Stimulated activated CD4-positive, alpha-beta T cell treated with anti-CD3 and anti-CD28 coated beads, TNF-alpha, amount 100 ng/mL, for 1 hour (primary cell): ENCODE results near the gene HMGXB3.
"Not testable (repeated sequence)": the region's sequence is repeated elsewhere in the genome, so short reads cannot be mapped to it uniquely, and the experiment has no call there.

Experiments used
- DNase-seq, 3 donors: peaks; one replicate each; pipeline ENCODE4 v3.0.0-alpha.2; 2020; ENCODE audit warnings: low read depth in 3 of 3, low spot score in 1 of 3

HMGXB3 gene

GRCh38 chr5:150021491-150022157 lies 21.1 kb downstream of the HMGXB3 start:
- DNase-seq, result no peak

DNA sequence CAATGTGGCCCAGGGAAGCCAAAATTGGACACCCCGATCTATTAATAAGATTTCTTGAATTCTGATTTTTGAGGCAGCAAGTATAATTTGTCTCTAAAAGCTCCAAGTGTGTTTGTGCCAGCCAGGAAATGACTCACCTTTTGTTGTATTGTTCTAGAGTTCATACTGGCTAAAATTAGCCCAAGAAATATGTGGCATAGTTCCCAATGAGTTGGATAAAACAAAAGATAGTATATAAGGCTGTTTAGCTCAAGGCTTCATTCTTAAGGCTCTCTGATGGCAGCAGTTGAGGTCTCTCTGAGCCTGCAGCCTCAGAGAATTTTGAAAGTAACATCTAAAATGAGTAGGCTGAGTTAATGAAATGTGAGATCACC lies 21.6 kb downstream of the HMGXB3 start:
- no peak for DNase-seq

- DNase-seq, result no peak
These were observed 22.1 kb downstream of the HMGXB3 start for GRCh38 chr5:150022681-150023080.

- DNase-seq, result no peak
These were observed 22.6 kb downstream of the HMGXB3 start for GRCh38 chr5:150023136-150023535.

DNA sequence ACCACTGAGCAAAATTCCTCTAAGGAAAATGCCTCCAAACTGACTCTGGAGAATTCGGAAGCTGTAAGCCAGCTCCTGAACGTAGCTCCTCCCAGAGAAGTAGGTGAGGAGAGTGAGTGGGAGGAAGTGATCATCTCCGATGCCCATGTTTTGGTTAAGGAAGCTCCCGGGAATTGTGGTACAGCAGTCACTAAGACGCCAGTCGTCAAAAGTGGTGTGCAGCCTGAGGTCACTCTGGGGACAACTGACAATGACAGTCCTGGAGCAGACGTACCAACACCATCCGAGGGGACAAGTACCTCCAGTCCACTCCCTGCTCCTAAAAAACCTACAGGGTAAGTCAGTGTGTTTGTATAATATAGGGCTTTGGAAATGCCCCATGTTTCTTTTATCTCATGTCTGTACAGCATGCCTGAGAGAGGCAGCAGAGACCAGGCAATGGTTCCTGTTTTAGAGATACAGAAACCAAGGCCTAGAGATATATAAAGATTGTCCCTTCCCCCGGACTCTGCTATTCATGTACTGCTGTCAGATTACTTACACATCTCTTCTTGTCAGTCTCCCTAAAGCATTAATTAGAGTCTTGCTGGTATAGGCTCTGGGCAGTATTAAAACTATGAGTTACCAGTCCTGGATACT lies 23.9 kb downstream of the HMGXB3 start:
- no peak for DNase-seq

DNA sequence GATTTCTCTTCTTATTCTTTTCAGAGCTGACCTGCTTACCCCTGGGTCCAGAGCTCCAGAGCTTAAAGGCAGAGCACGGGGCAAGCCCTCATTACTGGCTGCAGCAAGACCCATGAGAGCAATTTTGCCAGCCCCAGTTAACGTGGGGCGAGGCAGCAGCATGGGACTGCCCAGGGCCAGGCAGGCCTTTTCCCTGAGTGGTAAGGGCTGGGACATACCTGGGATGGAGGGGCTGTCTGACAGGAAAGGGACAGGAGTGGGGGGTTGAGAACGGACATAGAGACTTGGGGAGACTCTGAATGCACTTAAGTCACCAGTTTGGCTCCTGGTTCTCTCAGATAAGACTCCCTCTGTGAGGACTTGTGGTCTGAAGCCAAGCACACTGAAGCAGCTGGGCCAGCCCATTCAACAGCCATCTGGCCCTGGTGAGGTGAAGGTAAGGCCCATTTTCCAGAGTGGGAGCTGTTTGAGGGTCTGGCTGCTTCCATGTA lies 26.2 kb downstream of the HMGXB3 start:
- DNase-seq, result no peak

- not testable (repeated sequence) for DNase-seq
These were observed 27.5 kb downstream of the HMGXB3 start for GRCh38 chr5:150028047-150028446.

DNA sequence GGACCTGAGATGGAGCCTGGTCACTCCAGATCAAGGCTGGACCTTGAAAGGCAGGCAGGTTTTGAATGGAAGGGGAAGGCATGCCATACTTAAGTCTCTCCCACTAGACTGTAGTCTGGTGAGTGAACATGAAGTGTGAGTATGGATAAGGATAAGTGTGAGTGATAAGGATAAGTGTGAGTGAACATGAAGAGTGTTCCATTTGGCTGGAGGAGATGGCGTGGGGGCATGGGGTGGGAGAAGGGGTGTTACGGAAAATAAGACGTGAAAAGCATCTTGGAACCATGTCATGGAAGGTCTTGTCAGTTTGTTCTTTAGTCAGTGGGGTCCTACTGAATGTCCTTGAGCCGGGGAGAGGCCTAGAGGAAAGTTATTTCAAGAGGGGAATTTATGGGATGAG lies 32.8 kb downstream of the HMGXB3 start:
- no peak for DNase-seq

DNA sequence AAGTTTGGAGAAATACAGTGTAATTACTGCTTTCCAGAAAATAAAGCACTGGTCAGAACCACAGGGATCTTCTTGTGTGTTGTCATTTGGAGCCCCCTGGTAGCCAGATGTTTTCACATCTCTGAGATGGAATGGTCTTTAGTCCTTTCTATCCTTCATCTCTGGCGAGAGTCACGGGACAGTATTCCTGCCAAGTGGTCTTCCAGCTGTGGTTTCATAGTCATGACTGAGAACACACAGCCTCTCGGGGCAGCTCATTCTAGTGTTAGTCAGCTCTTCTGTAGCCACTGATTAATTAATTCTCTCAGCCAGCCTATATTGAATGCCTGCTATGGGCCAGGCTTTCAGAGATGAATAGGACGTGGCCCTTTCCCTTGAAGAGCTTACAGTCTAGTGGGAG lies 34.1 kb downstream of the HMGXB3 start:
- no peak for DNase-seq

DNA sequence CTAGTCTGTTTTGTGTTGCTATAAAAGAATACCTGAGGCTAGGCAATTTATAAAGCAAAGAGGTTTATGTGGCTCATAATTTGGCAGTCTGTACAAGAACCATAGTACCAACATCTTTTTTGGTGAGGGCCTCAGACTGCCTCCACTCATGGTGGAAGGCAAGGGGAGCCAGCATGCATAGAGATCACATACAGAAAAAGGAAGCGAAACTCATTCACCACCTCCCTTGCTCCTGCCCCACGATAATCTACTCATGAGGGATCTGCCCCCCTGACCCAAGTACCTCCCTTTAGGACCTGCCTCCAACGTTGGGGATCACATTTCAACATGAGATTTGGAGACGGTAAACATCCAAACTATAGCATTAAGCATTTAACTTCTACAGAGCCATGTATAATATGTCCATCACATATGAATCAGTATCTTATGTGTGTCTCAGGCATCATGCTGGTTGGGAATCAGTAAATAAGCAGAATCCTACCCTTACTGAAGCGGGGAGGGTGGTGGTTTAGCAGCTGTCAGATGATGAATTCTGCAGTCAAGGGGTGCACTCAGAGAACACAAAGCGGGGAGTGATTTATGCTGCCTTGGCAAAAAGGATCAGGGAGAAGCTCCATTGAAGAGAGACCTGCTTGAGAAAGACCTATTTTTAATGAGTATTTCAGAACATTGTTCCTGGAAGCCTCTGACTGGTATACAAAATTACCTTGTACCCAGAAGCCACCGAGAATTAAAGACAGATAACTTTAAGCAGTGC lies 34.8 kb downstream of the HMGXB3 start:
- DNase-seq, result no peak

DNA sequence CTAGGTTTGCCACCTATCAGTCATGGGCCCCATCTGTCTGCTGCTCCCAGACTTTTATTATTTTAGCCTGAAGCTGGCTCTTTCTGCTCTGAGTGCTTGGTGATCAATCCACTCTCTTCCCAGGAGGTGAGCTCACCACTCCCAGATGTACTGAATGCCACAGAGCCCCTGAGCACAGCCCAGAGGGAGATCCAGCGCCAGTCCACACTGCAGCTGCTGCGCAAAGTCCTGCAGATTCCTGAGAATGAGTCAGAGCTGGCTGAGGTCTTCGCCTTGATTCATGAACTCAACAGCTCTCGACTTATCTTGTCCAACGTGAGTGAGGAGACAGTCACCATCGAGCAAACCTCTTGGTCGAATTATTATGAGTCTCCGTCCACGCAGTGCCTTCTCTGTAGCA lies 36.0 kb downstream of the HMGXB3 start:
- DNase-seq, result no peak

GRCh38 chr5:150038547-150038946 lies 38.0 kb downstream of the HMGXB3 start:
- DNase-seq, result no peak

DNA sequence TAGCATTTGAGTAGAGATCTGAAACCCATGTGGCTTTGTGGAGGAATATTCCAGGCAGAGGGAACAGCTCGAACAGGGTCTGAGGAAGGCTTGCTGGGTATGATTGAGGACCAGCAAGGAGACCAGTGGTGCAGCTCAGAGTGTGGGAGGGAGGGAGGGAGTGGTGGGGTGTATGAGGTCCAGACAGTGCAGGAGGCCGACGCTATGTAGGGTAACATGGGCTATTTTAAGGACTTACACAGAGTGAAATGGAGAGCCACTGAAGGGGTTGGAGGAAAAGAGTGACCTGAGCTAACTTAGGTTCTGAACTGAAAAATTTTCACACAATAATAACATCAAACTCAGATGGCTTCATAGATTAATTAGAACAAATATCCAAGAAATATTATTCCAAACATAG lies 41.9 kb downstream of the HMGXB3 start:
- no peak for DNase-seq

- DNase-seq, result no peak
These were observed 43.3 kb downstream of the HMGXB3 start for GRCh38 chr5:150043657-150044328.

DNA sequence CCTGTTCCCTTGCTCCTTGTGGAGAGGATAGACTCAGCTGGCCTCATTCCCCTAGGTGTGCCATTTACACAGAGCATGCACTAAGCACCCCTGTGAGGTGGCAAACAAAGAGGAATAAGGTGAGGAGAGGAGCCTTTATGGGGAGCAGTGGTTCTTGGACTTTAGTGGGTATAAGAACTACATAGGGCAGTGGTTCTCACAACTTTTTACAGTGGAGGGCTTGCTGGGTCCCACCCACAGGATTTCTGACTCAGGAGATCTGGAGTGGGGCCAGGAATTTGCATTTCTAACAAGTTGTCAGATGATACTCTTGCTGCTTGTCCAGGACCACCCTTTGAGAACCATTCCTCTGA lies 43.8 kb downstream of the HMGXB3 start:
- DNase-seq, result no peak

GRCh38 chr5:150044712-150045111 lies 44.2 kb downstream of the HMGXB3 start:
- DNase-seq, result no peak

- DNase-seq, result no peak
These were observed 45.0 kb downstream of the HMGXB3 start for GRCh38 chr5:150045549-150045948.

DNA sequence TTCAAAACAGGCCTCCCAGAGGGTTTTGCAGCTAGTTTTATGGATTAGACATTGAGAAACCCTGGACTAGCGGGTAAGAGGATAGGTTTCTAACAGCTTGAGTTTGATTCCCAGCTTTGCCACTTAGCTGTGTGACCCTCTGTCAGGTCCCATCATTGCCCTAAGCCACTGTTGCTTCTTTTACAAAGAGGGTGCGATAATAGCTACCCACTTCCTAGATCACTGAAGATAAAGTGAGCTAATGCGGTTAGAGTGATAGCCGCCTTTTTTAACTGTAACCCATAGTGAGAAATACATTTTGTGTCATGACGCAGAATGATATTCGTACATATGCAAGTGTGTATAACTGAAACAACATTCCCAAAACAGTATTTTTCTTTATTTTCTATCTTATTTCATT lies 45.5 kb downstream of the HMGXB3 start:
- no peak for DNase-seq

DNA sequence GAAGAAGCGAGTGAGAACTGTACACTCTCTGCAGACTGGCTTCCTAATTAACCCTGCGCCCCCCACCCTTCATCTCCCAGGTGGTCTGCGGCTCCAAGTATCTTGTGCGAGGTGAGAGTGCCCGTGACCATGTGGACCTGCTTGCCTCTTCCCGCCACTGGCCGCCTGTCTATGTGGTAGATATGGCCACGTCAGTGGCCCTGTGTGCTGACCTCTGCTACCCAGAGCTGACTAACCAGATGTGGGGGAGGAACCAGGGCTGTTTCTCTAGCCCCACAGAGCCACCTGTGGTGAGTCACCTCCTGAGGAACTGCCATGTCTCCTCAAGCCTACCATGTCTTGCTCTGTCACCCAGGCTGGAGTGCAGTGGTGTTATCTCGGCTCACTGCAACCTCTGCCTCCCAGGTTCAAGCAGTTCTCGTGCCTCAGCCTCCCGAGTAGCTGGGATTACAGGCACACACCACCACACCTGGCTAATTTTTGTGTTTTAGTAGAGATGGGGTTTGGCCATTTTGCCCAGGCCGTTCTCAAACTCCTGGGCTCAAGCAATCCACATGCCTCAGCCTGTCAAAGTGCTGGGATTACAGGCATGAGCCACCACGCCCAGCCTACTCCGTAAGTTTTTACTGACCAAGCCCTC lies 49.8 kb downstream of the HMGXB3 start:
- not testable (repeated sequence) for DNase-seq

GRCh38 chr5:150051657-150052195 lies 51.2 kb downstream of the HMGXB3 start:
- no peak for DNase-seq
